Measurements from ENCODE around the gene HACD2.

Gene HACD2

GRCh38 chr3:123480428-123480827 lies 104.4 kb downstream of the HACD2 start:
- DNase-seq: no peak

- no peak for DNase-seq
Measured at GRCh38 chr3:123479891-123480290, 105.0 kb downstream of the HACD2 start.

GRCh38 chr3:123478314-123478713 lies 106.5 kb downstream of the HACD2 start:
- no peak for DNase-seq

- DNase-seq: no peak
Measured at GRCh38 chr3:123476967-123477750, 107.7 kb downstream of the HACD2 start.

- no peak for DNase-seq
Measured at GRCh38 chr3:123475786-123476185, 109.1 kb downstream of the HACD2 start.

GRCh38 chr3:123471106-123471505 lies 113.7 kb downstream of the HACD2 start:
- DNase-seq: no peak

- no peak for DNase-seq
Measured at GRCh38 chr3:123469323-123469995, 115.4 kb downstream of the HACD2 start.

- DNase-seq: no peak
Measured at GRCh38 chr3:123467046-123467445, 117.8 kb downstream of the HACD2 start.

GRCh38 chr3:123464211-123464610 lies 120.6 kb downstream of the HACD2 start:
- DNase-seq: no peak

- no peak for DNase-seq
Measured at GRCh38 chr3:123459862-123460261, 125.0 kb downstream of the HACD2 start.

GRCh38 chr3:123458255-123458654 lies 126.6 kb downstream of the HACD2 start:
- DNase-seq: no peak

- no peak for DNase-seq
Measured at GRCh38 chr3:123457841-123458240, 127.0 kb downstream of the HACD2 start.

GRCh38 chr3:123453675-123454074 lies 131.2 kb downstream of the HACD2 start:
- no peak for DNase-seq

GRCh38 chr3:123451186-123451585 lies 133.7 kb downstream of the HACD2 start:
- DNase-seq: no peak

GRCh38 chr3:123449997-123450604 lies 134.8 kb downstream of the HACD2 start:
- DNase-seq: no peak

GRCh38 chr3:123449102-123449996 lies 135.5 kb downstream of the HACD2 start:
- DNase-seq: no peak

- DNase-seq: no peak
Measured at GRCh38 chr3:123448536-123449101, 136.2 kb downstream of the HACD2 start, which contains the start of gene ADCY5. TSS of gene ADCY5 (minus strand) at chr3:123449090. CDS start at chr3:123448545, 545 bp downstream.

- DNase-seq: no peak
Measured at GRCh38 chr3:123447749-123448517, 136.9 kb downstream of the HACD2 start.

- DNase-seq: no peak
Measured at GRCh38 chr3:123447416-123447748, 137.5 kb downstream of the HACD2 start.

- no peak for DNase-seq
Measured at GRCh38 chr3:123446610-123447109, 138.2 kb downstream of the HACD2 start.

GRCh38 chr3:123446210-123446609 lies 138.6 kb downstream of the HACD2 start:
- DNase-seq: no peak

- no peak for DNase-seq
Measured at GRCh38 chr3:123445702-123446101, 139.2 kb downstream of the HACD2 start.

Data from NCI-H1436 (cell line).